Heart right ventricle (tissue), 16 donors: ENCODE measurements around the gene KHNYN. TPM values are rescaled to one million over a fixed set of nuclear protein-coding genes. Genes with fewer than 3 reads are reported as not detected.
A peak's percentile ranks its signal among the peaks of the same experiment; 100 is the strongest.
"Not testable (repeated sequence)": the region's sequence is repeated elsewhere in the genome, so short reads cannot be mapped to it uniquely, and the experiment has no call there.

Experiments
- ATAC-seq, 8 donors: fragments of 200-7000 bp; cut with Tn5 transposase; one replicate each; pipeline ENCODE4 v1.9.1; 2020; ENCODE audit warnings: mild to moderate bottlenecking in 8 of 8, moderate library complexity in 8 of 8, moderate number of reproducible peaks in 1 of 8
- DNase-seq, 2 donors: peaks; one replicate each; pipeline ENCODE4 v3.0.0-alpha.2; 2020
- H3K27ac ChIP-seq, 10 donors: fragments of 200-600 bp; sonication (generic) in 2 of 10; one replicate each; pipeline versions ENCODE4 v1.5.0 to v1.8.0; 2020 to 2022; ENCODE audit warnings: mild to moderate bottlenecking in 3 of 10
- H3K27me3 ChIP-seq, 7 donors: fragments of 200-600 bp; one replicate each; pipeline ENCODE4 v1.8.0; 2021 to 2022; ENCODE audit warnings: mild to moderate bottlenecking in 2 of 7
- H3K36me3 ChIP-seq, 9 donors: fragments of 200-600 bp; sonication (generic) in 1 of 9; one replicate each; pipeline versions ENCODE4 v1.5.0 to v1.8.0; 2020 to 2022; ENCODE audit warnings: mild to moderate bottlenecking in 2 of 9
- H3K4me1 ChIP-seq, 9 donors: fragments of 200-600 bp; sonication (generic) in 1 of 9; one replicate each; pipeline versions ENCODE4 v1.5.0 to v1.8.0; 2020 to 2022; ENCODE audit warnings: mild to moderate bottlenecking in 4 of 9
- H3K4me3 ChIP-seq, 10 donors: fragments of 200-600 bp; sonication (generic) in 2 of 10; one replicate each; pipeline versions ENCODE4 v1.5.0 to v1.8.0; 2020 to 2022; ENCODE audit warnings: mild to moderate bottlenecking in 7 of 10, moderate library complexity in 2 of 10
- H3K9me3 ChIP-seq, 11 donors: fragments of 200-600 bp in 10 of 11; sonication (generic) in 2 of 11; one replicate each; pipeline versions ENCODE4 v1.5.0 to v1.8.0; 2013 to 2022; ENCODE audit warnings: mild to moderate bottlenecking in 2 of 11, control low read depth in 1 of 11, moderate library complexity in 1 of 11
- CTCF ChIP-seq, 9 donors: fragments of 200-600 bp; sonication (generic) in 2 of 9; IDR thresholded peaks; one replicate each; pipeline versions ENCODE4 v1.5.0 to v1.8.0; 2021 to 2022; ENCODE audit warnings: antibody characterized with exemption in 9 of 9, mild to moderate bottlenecking in 5 of 9, moderate library complexity in 1 of 9
- WGBS, 2 donors: extraction: QIAGEN DNeasy Blood & Tissue Kit; methylation state at CpG; one replicate each; pipeline ENCODE4 v1.1.7; 2013; ENCODE audit warnings: inconsistent platforms in 1 of 2; 5-methylcytosine and 5-hydroxymethylcytosine counted together
- intact Hi-C, 10 donors: fragments of 100-400 bp; cut with DNase I; formaldehyde crosslinking; loops; one replicate each; pipeline versions ENCODE4 v1.11.1 to v1.14.2; 2022
- polyA plus RNA-seq, 2 donors: library from polyadenylated mRNA; stranded (reverse); fragments of 200-250 nt; gene quantifications; one replicate each; pipeline ENCODE4 v1.2.3, GENCODE V29; 2013
- total RNA-seq, 10 donors: library from RNA; stranded (reverse); fragmentation: NEBNext Ultra II Directional in 3 of 10; extraction: Animal tissue kit (Norgen Biotek cat#: 25700) in 3 of 10; gene quantifications; one replicate each; pipeline versions ENCODE4 v1.2.1 to v1.2.4, GENCODE V29; 2021 to 2023
- donor health status: Arrhythmogenic right ventricular cardiomyopathy.
- donor health status: ischemic (EF 13 %, LVEDD 7.1; RV severe dilation, severe dysfunction).
- donor health status: healthy with polysubstance abuse.
- donor health status: DM: no; HTN: yes; CAD: no.
- donor health status: DM: no; HTN: no; CAD: no.
- donor health status: ischemic (EF 25% LVEDD 6.9; RV normal size, moderate dysfunction).
- donor health status: ischemic (EF 25% LVEDD 5.7; RV mildly dilated, moderate dysfunction).
- donor health status: healthy.
- donor health status: DM: yes; HTN: yes; CAD: no.
- donor health status: Ischemic cardiomyopathy.
- donor health status: ischemic (EF 35%, LVEDD 5.7; RV mildly dilated, moderate dysfunction).
- donor health status: nonischemic (EF 11% LVEDD 7.7; RV severe dilation, severe dysfunction).
- donor health status: DM: yes; HTN: yes; CAD: no.
- donor health status: PGD.
- donor health status: ischemic (EF 29% LVEDD 5.4; RV normal size, mild dysfunction).
- donor health status: nonischemic (EF 23%, LVEDD 6.1; RV moderate dilation, normal function).

Gene KHNYN
- total and polyA plus RNA-seq, 12 donors: 14.0 to 30.1 (median 17.9) TPM

GRCh38 chr14:24481622-24482324, 52.0 kb downstream of the KHNYN start:
- Histone ChIP-seq H3K4me3 (no peak overlapping the region), H3K27me3 (no peaks in the 10 kb centered on the region), H3K36me3 (no peaks in the 10 kb centered on the region), H3K4me1 (no peaks in the 10 kb centered on the region), H3K27ac (no peak overlapping the region), H3K9me3 (no peaks in the 10 kb centered on the region)
- ATAC-seq: peak in 7 of 8 donors; percentile 47 to 78 (median 55)
- DNase-seq: peak in 1 of 2 donors; percentile 29
- intact Hi-C loops: loop anchor here in 2 of 10 donors (10.0 kb wide), 1 partner anchor 193 kb away; no protein-coding TSS in a partner anchor
- 44 to 50% methylated on average over 23 of the region's 23 CpGs for WGBS, 2 donors
- TF ChIP-seq CTCF (IDR thresholded peaks at IDR 0.05): peak; percentile 23 to 63 (median 58)

- ATAC-seq, H3K9me3 ChIP-seq, H3K36me3 ChIP-seq, H3K27ac ChIP-seq, H3K4me3 ChIP-seq, H3K4me1 ChIP-seq, DNase-seq, H3K27me3 ChIP-seq: not testable (repeated sequence)
- 63 to 81% methylated on average over 2 of the region's 2 CpGs for WGBS, 2 donors
- intact Hi-C loops: loop anchor here in 2 of 10 donors (10.0 kb wide), 1 partner anchor 192 kb away; no protein-coding TSS in a partner anchor
Measured at GRCh38 chr14:24482699-24483303, 53.0 kb downstream of the KHNYN start.

- H3K36me3 ChIP-seq: no peaks in the 10 kb centered on the region
- no peak overlapping the region for H3K27ac ChIP-seq
- no peak for ATAC-seq
- 54 to 58% methylated on average over 4 of the region's 4 CpGs for WGBS, 2 donors
- H3K4me1 ChIP-seq: no peaks in the 10 kb centered on the region
- H3K27me3 ChIP-seq: no peaks in the 10 kb centered on the region
- intact Hi-C loops: loop anchor here in 2 of 10 donors (10.0 kb wide), 1 partner anchor 191 kb away; no protein-coding TSS in a partner anchor
- no peak for DNase-seq
- no peak for TF ChIP-seq CTCF (IDR thresholded peaks at IDR 0.05)
- H3K9me3 ChIP-seq: no peaks in the 10 kb centered on the region
- H3K4me3 ChIP-seq: no peak overlapping the region
Measured at GRCh38 chr14:24483604-24484252, 54.0 kb downstream of the KHNYN start.

Other genes with a start within 250 kb of the KHNYN start
- 10 to 100 TPM; 10.1 to 22.5 (median 12.6) TPM for gene IPO4, start 241.1 kb upstream of the KHNYN start, total RNA-seq
- gene IPO4, start 241.1 kb upstream of the KHNYN start, polyA plus RNA-seq: 10 to 100 TPM in 1 of 2 donors, 1 to 10 TPM in 1; 4.4 to 23.8 TPM
- gene TM9SF1, start 234.5 kb upstream of the KHNYN start, total RNA-seq: 10 to 100 TPM; 14.2 to 31.3 (median 18.7) TPM
- gene TM9SF1, start 234.5 kb upstream of the KHNYN start, polyA plus RNA-seq: 10 to 100 TPM; 10.8 to 36.4 TPM
- under 1 TPM in 1 of 10 donors, not detected in 9; 0.28 TPM for gene TSSK4, start 224.3 kb upstream of the KHNYN start, total RNA-seq
- gene TSSK4, start 224.3 kb upstream of the KHNYN start, polyA plus RNA-seq: under 1 TPM in 1 of 2 donors, not detected in 1; 0.22 TPM
- gene CHMP4A, start 216.5 kb upstream of the KHNYN start, total RNA-seq: 10 to 100 TPM; 23.4 to 35.3 (median 29.4) TPM
- gene CHMP4A, start 216.5 kb upstream of the KHNYN start, polyA plus RNA-seq: 10 to 100 TPM; 34.3 to 80.8 TPM
- gene MDP1, start 213.9 kb upstream of the KHNYN start, total RNA-seq: 10 to 100 TPM; 13.9 to 22.9 (median 18.9) TPM
- 10 to 100 TPM; 23.0 to 23.5 TPM for gene MDP1, start 213.9 kb upstream of the KHNYN start, polyA plus RNA-seq
- 100 to 1,000 TPM; 178 to 228 (median 199) TPM for gene NEDD8, start 197.6 kb upstream of the KHNYN start, total RNA-seq
- gene NEDD8, start 197.6 kb upstream of the KHNYN start, polyA plus RNA-seq: 100 to 1,000 TPM; 154 to 325 TPM
- 10 to 100 TPM; 28.6 to 46.9 (median 33.5) TPM for gene GMPR2, start 197.0 kb upstream of the KHNYN start, total RNA-seq
- 10 to 100 TPM; 26.4 to 27.3 TPM for gene GMPR2, start 197.0 kb upstream of the KHNYN start, polyA plus RNA-seq
- 10 to 100 TPM; 36.8 to 56.4 (median 40.5) TPM for gene TINF2, start 187.3 kb upstream of the KHNYN start, total RNA-seq
- gene TINF2, start 187.3 kb upstream of the KHNYN start, polyA plus RNA-seq: 10 to 100 TPM; 19.3 to 44.0 TPM
- gene TGM1, start 166.8 kb upstream of the KHNYN start, total RNA-seq: 1 to 10 TPM in 1 of 10 donors, under 1 TPM in 9; 0.17 to 2.2 (median 0.65) TPM
- under 1 TPM; 0.51 to 0.87 TPM for gene TGM1, start 166.8 kb upstream of the KHNYN start, polyA plus RNA-seq
- gene RABGGTA, start 158.4 kb upstream of the KHNYN start, total RNA-seq: 10 to 100 TPM; 17.4 to 30.0 (median 19.6) TPM
- 10 to 100 TPM; 30.6 to 37.9 TPM for gene RABGGTA, start 158.4 kb upstream of the KHNYN start, polyA plus RNA-seq
- 10 to 100 TPM in 4 of 10 donors, 1 to 10 TPM in 6; 6.9 to 11.1 (median 9.0) TPM for gene DHRS1, start 130.2 kb upstream of the KHNYN start, total RNA-seq
- 10 to 100 TPM in 1 of 2 donors, 1 to 10 TPM in 1; 8.5 to 11.6 TPM for gene DHRS1, start 130.2 kb upstream of the KHNYN start, polyA plus RNA-seq
- 10 to 100 TPM; 22.0 to 31.9 (median 27.3) TPM for gene NOP9, start 130.1 kb upstream of the KHNYN start, total RNA-seq
- 10 to 100 TPM; 10.7 to 10.8 TPM for gene NOP9, start 130.1 kb upstream of the KHNYN start, polyA plus RNA-seq
- 1 to 10 TPM; 1.9 to 6.0 (median 3.5) TPM for gene CIDEB, start 122.0 kb upstream of the KHNYN start, total RNA-seq
- 1 to 10 TPM; 4.3 to 4.8 TPM for gene CIDEB, start 122.0 kb upstream of the KHNYN start, polyA plus RNA-seq
- 1 to 10 TPM in 7 of 10 donors, under 1 TPM in 3; 0.68 to 2.4 (median 1.3) TPM for gene LTB4R2, start 119.8 kb upstream of the KHNYN start, total RNA-seq
- gene LTB4R2, start 119.8 kb upstream of the KHNYN start, polyA plus RNA-seq: under 1 TPM; 0.51 to 0.90 TPM
- gene LTB4R, start 118.5 kb upstream of the KHNYN start, total RNA-seq: 1 to 10 TPM in 7 of 10 donors, under 1 TPM in 3; 0.76 to 3.1 (median 1.8) TPM
- gene LTB4R, start 118.5 kb upstream of the KHNYN start, polyA plus RNA-seq: 1 to 10 TPM; 3.2 to 3.7 TPM
- gene ADCY4, start 94.9 kb upstream of the KHNYN start, total RNA-seq: 10 to 100 TPM; 17.4 to 37.0 (median 22.9) TPM
- gene ADCY4, start 94.9 kb upstream of the KHNYN start, polyA plus RNA-seq: 100 to 1,000 TPM in 1 of 2 donors, 10 to 100 TPM in 1; 23.1 to 104 TPM
- 1 to 10 TPM; 1.7 to 4.9 (median 3.5) TPM for gene RIPK3, start 90.0 kb upstream of the KHNYN start, total RNA-seq
- gene RIPK3, start 90.0 kb upstream of the KHNYN start, polyA plus RNA-seq: 1 to 10 TPM; 4.9 to 7.1 TPM
- 10 to 100 TPM in 4 of 10 donors, 1 to 10 TPM in 6; 3.0 to 42.0 (median 7.8) TPM for gene NFATC4, start 61.8 kb upstream of the KHNYN start, total RNA-seq
- gene NFATC4, start 61.8 kb upstream of the KHNYN start, polyA plus RNA-seq: 10 to 100 TPM; 28.7 to 69.2 TPM
- gene NYNRIN, start 31.0 kb upstream of the KHNYN start, total RNA-seq: 1 to 10 TPM; 3.6 to 9.0 (median 6.4) TPM
- gene NYNRIN, start 31.0 kb upstream of the KHNYN start, polyA plus RNA-seq: 1 to 10 TPM; 4.6 to 6.8 TPM
- gene CBLN3, start 286 bp upstream of the KHNYN start, total RNA-seq: 1 to 10 TPM in 4 of 10 donors, under 1 TPM in 6; 0.24 to 2.5 (median 0.80) TPM
- 1 to 10 TPM; 1.0 to 1.8 TPM for gene CBLN3, start 286 bp upstream of the KHNYN start, polyA plus RNA-seq
- 10 to 100 TPM; 55.6 to 93.6 (median 67.4) TPM for gene SDR39U1, start 12.8 kb downstream of the KHNYN start, total RNA-seq
- gene SDR39U1, start 12.8 kb downstream of the KHNYN start, polyA plus RNA-seq: 100 to 1,000 TPM in 1 of 2 donors, 10 to 100 TPM in 1; 88.5 to 108 TPM
- gene CMA1, start 78.3 kb downstream of the KHNYN start, total RNA-seq: 1 to 10 TPM in 3 of 10 donors, under 1 TPM in 5, not detected in 2; 0.26 to 1.4 (median 0.73) TPM
- gene CMA1, start 78.3 kb downstream of the KHNYN start, polyA plus RNA-seq: under 1 TPM in 1 of 2 donors, not detected in 1; 0.13 TPM
- gene CTSG, start 146.3 kb downstream of the KHNYN start, total RNA-seq: 1 to 10 TPM in 5 of 10 donors, under 1 TPM in 4, not detected in 1; 0.49 to 2.4 (median 1.1) TPM
- gene CTSG, start 146.3 kb downstream of the KHNYN start, polyA plus RNA-seq: under 1 TPM in 1 of 2 donors, not detected in 1; 0.23 TPM
- 1 to 10 TPM in 2 of 10 donors, under 1 TPM in 4, not detected in 4; 0.34 to 6.4 (median 0.72) TPM for gene GZMH, start 179.7 kb downstream of the KHNYN start, total RNA-seq
- under 1 TPM; 0.28 to 0.37 TPM for gene GZMH, start 179.7 kb downstream of the KHNYN start, polyA plus RNA-seq
- 10 to 100 TPM in 1 of 10 donors, 1 to 10 TPM in 3, under 1 TPM in 5, not detected in 1; 0.35 to 19.2 (median 0.96) TPM for gene GZMB, start 204.2 kb downstream of the KHNYN start, total RNA-seq
- gene GZMB, start 204.2 kb downstream of the KHNYN start, polyA plus RNA-seq: 1 to 10 TPM in 1 of 2 donors, under 1 TPM in 1; 0.46 to 1.8 TPM